ENCODE results near the gene DCHS2.

Gene DCHS2

GRCh38 chr4:154450966-154451365, 40.6 kb downstream of the DCHS2 start:
- DNase-seq: no peak

- no peak for DNase-seq
Measured at GRCh38 chr4:154444958-154445357, 46.6 kb downstream of the DCHS2 start.

GRCh38 chr4:154441982-154442381, 49.6 kb downstream of the DCHS2 start:
- DNase-seq: no peak

- no peak for DNase-seq
Measured at GRCh38 chr4:154441124-154441523, 50.5 kb downstream of the DCHS2 start.

- no peak for DNase-seq
Measured at GRCh38 chr4:154439224-154439623, 52.4 kb downstream of the DCHS2 start.

- no peak for DNase-seq
Measured at GRCh38 chr4:154435895-154436294, 55.7 kb downstream of the DCHS2 start.

GRCh38 chr4:154433543-154433942, 58.1 kb downstream of the DCHS2 start:
- no peak for DNase-seq

GRCh38 chr4:154429176-154429575, 62.4 kb downstream of the DCHS2 start:
- DNase-seq: no peak

- no peak for DNase-seq
Measured at GRCh38 chr4:154427149-154427548, 64.5 kb downstream of the DCHS2 start.

- DNase-seq: no peak
Measured at GRCh38 chr4:154425514-154425913, 66.1 kb downstream of the DCHS2 start.

- DNase-seq: no peak
Measured at GRCh38 chr4:154424810-154425484, 66.7 kb downstream of the DCHS2 start.

- DNase-seq: no peak
Measured at GRCh38 chr4:154422152-154422551, 69.4 kb downstream of the DCHS2 start.

GRCh38 chr4:154421618-154422017, 70.0 kb downstream of the DCHS2 start:
- no peak for DNase-seq

GRCh38 chr4:154417373-154417673, 74.3 kb downstream of the DCHS2 start:
- no peak for DNase-seq

GRCh38 chr4:154416190-154416547, 75.4 kb downstream of the DCHS2 start:
- DNase-seq: no peak

GRCh38 chr4:154415313-154415712, 76.3 kb downstream of the DCHS2 start:
- no peak for DNase-seq

- no peak for DNase-seq
Measured at GRCh38 chr4:154414796-154415195, 76.8 kb downstream of the DCHS2 start.

- DNase-seq: no peak
Measured at GRCh38 chr4:154414371-154414770, 77.2 kb downstream of the DCHS2 start.

- DNase-seq: no peak
Measured at GRCh38 chr4:154407443-154407842, 84.2 kb downstream of the DCHS2 start.

- DNase-seq: no peak
Measured at GRCh38 chr4:154406018-154406795, 85.4 kb downstream of the DCHS2 start.

- DNase-seq: peak in 1 of 2 experiments; percentile 8
Measured at GRCh38 chr4:154399259-154399974, 92.2 kb downstream of the DCHS2 start.

- no peak for DNase-seq
Measured at GRCh38 chr4:154390324-154390723, 101.3 kb downstream of the DCHS2 start.

- DNase-seq: no peak
Measured at GRCh38 chr4:154389148-154389547, 102.5 kb downstream of the DCHS2 start.

- DNase-seq: no peak
Measured at GRCh38 chr4:154384012-154384411, 107.6 kb downstream of the DCHS2 start.

Measured in NCI-H524 (cell line).